T-helper 1 cell treated with Interleukin-12 subunit alpha and Interleukin-12 subunit beta and Interleukin-4 antibody, amounts not matched to agents 30 μg/mL and 1 μg/mL, for 36 hours (primary cell): ENCODE measurements around the gene PDZK1.
A peak's percentile ranks its signal among the peaks of the same experiment; 100 is the strongest.
"Not testable (repeated sequence)": the region's sequence is repeated elsewhere in the genome, so short reads cannot be mapped to it uniquely, and the experiment has no call there.

Experiments used
- H3K27ac Mint-ChIP-seq: one replicate; pipeline ENCODE4 v1.8.0; 2021; ENCODE audit warnings: mild to moderate bottlenecking, mixed read lengths
- H3K27me3 Mint-ChIP-seq: one replicate; pipeline ENCODE4 v1.8.0; 2021; ENCODE audit warnings: low read depth, mixed read lengths
- H3K36me3 Mint-ChIP-seq: one replicate; pipeline ENCODE4 v1.8.0; 2021; ENCODE audit warnings: low read depth, mixed read lengths
- H3K4me1 Mint-ChIP-seq: one replicate; pipeline ENCODE4 v1.8.0; 2021; ENCODE audit warnings: low read depth, mixed read lengths
- H3K4me3 Mint-ChIP-seq: one replicate; pipeline ENCODE4 v1.8.0; 2021; ENCODE audit warnings: mild to moderate bottlenecking, moderate library complexity, mixed read lengths
- H3K9me3 Mint-ChIP-seq: one replicate; pipeline ENCODE4 v1.8.0; 2021; ENCODE audit warnings: mixed read lengths

The PDZK1 gene

GRCh38 chr1:145695821-145696629 lies 11.1 kb downstream of the PDZK1 start:
- Mint-ChIP-seq H3K9me3 (no peaks in the 10 kb centered on the region), H3K27ac (no peak overlapping the region), H3K36me3 (no peaks in the 10 kb centered on the region)

GRCh38 chr1:145692785-145693443 lies 14.3 kb downstream of the PDZK1 start:
- no peak overlapping the region for H3K4me3 Mint-ChIP-seq
- H3K27me3 Mint-ChIP-seq, result peaks cover 6% of the 10 kb centered on the region
- peaks cover 4% of the 10 kb centered on the region for H3K36me3 Mint-ChIP-seq
- peaks cover 30% of the 10 kb centered on the region for H3K4me1 Mint-ChIP-seq
- no peaks in the 10 kb centered on the region for H3K9me3 Mint-ChIP-seq
- no peak overlapping the region for H3K27ac Mint-ChIP-seq

More at GRCh38 chr1:145695821-145696629, 11.1 kb downstream of the PDZK1 start:
- Mint-ChIP-seq H3K4me1 (peaks cover 6% of the 10 kb centered on the region), H3K27me3 (peaks cover 20% of the 10 kb centered on the region), H3K4me3 (no peak overlapping the region)

DNA sequence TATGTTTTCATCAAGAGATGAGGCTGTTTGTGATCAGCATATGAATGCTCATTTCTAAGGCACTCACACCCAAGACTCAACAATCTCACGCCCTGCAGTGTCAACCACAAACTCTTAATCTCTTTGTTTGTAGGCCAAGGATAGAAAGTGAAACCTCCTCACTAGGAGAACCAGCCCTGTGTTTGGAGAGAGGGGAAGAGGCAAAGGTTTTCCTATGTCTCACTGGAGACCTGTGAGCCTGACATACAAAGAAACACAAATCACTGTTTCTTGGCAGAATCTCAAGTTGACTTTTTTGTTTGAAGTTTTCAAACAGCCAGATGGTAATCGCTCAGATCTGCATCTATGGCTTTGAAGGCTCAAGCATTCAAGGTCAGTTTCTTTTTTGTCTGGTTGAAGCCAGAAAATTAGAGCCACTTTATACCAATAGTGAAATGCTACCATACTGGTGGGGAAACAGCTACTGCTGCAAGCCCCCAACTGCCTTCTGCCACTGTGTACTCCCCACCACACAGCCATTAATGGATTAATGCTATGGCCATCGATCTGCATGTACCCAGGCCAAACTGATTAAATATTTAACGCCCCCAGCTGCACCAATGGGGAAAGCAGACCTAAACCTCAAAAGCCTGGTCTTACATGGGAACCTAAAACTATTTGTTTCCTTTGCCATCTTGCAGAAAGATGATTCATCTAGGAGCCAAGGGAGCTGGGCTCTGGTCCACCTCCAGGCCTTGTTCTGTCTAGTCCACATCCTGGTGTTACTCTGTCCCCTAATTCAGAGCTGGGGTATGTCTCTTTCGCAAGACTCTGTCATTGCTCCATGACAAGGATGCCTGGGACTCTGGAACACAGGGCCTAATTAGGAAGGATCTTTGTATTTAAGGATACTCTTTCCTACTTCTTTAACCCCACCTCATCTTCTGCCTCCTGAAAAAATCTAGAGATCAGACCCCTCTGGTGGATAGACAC lies 16.3 kb downstream of the PDZK1 start:
- Mint-ChIP-seq H3K4me1 (peaks cover 30% of the 10 kb centered on the region), H3K27ac (peak overlapping the region; percentile 61), H3K36me3 (peaks cover 4% of the 10 kb centered on the region), H3K4me3 (peak overlapping the region; percentile 1), H3K27me3 (no peaks in the 10 kb centered on the region), H3K9me3 (no peaks in the 10 kb centered on the region)

DNA sequence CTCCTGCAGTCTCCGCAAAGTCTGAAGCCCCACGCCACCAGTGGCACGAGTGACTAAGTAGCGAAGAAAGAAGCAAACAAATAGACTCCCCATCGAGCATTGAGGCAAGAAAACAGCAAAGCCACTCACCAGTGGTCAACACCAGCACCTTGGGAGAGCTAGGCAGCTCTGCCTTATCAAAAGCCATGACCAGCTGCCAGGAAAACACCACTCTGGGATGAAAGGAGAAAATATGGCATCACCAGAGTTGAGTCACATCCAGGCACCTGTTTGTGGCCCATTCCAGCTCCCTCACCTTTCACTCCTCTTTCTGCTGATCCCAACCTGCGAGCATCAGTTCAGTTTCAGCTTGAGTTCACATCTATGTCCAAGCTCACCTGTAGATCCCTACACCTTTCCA lies 17.2 kb downstream of the PDZK1 start:
- no peaks in the 10 kb centered on the region for H3K9me3 Mint-ChIP-seq
- H3K36me3 Mint-ChIP-seq, result peaks cover 6% of the 10 kb centered on the region
- H3K27me3 Mint-ChIP-seq, result no peaks in the 10 kb centered on the region
- peaks cover 30% of the 10 kb centered on the region for H3K4me1 Mint-ChIP-seq
- H3K4me3 Mint-ChIP-seq, result peak overlapping the region; percentile 49
- H3K27ac Mint-ChIP-seq, result peak overlapping the region; percentile 61

GRCh38 chr1:145688924-145689323 lies 18.2 kb downstream of the PDZK1 start:
- Mint-ChIP-seq H3K4me3 (no peak overlapping the region), H3K36me3 (peaks cover 6% of the 10 kb centered on the region), H3K27ac (no peak overlapping the region), H3K9me3 (no peaks in the 10 kb centered on the region), H3K27me3 (no peaks in the 10 kb centered on the region), H3K4me1 (peaks cover 30% of the 10 kb centered on the region)

DNA sequence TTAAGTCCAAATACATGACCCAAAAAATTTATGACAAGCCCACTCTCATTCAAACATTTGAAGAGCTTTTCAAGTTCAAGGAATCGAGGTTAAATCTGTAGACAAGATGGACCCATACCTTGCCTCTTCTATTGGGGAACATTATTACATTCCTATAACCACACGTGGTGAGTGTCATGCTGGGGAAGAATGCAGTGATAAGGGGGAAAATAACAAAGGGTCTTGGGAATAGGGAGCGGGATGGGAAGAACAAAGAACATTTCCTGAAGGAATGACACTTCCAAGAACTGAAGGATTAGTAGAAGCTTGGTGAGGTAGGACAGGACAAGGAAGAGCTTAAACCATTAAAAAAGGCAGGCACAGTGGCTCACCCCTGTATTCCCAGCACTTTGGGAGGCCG lies 18.8 kb downstream of the PDZK1 start:
- no peak overlapping the region for H3K4me3 Mint-ChIP-seq
- H3K27ac Mint-ChIP-seq, result no peak overlapping the region
- peaks cover 6% of the 10 kb centered on the region for H3K36me3 Mint-ChIP-seq
- H3K9me3 Mint-ChIP-seq, result no peaks in the 10 kb centered on the region
- peaks cover 30% of the 10 kb centered on the region for H3K4me1 Mint-ChIP-seq
- H3K27me3 Mint-ChIP-seq, result no peaks in the 10 kb centered on the region

GRCh38 chr1:145686078-145686477 lies 21.1 kb downstream of the PDZK1 start:
- peaks cover 24% of the 10 kb centered on the region for H3K4me1 Mint-ChIP-seq
- not testable (repeated sequence) for H3K27me3 Mint-ChIP-seq, H3K27ac Mint-ChIP-seq, H3K4me3 Mint-ChIP-seq, H3K9me3 Mint-ChIP-seq, H3K36me3 Mint-ChIP-seq

DNA sequence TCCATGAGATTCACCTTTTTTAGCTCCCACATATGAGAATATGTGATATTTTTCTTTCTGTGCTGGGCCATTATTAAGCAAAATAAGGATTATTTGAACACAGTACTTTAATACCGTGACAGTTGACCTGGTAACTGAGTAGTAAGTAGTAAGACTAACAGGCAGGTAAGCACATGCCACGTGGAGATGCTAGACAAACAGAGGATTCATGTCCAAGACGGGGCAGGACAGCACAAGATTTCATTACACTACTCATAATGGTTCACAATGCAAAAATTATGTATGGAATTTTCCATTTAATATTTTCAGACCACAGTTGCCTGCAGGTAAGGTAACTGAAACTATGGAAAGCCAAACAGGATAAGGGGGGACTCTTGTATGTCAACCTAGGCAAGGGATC lies 22.3 kb downstream of the PDZK1 start:
- H3K36me3 Mint-ChIP-seq, H3K9me3 Mint-ChIP-seq: not testable (repeated sequence)

GRCh38 chr1:145673217-145673616 lies 34.0 kb downstream of the PDZK1 start:
- not testable (repeated sequence) for H3K4me1 Mint-ChIP-seq, H3K4me3 Mint-ChIP-seq, H3K27ac Mint-ChIP-seq, H3K36me3 Mint-ChIP-seq, H3K9me3 Mint-ChIP-seq, H3K27me3 Mint-ChIP-seq

More for the DNA sequence above, 22.3 kb downstream of the PDZK1 start:
- not testable (repeated sequence) for H3K4me3 Mint-ChIP-seq, H3K27ac Mint-ChIP-seq, H3K27me3 Mint-ChIP-seq
- H3K4me1 Mint-ChIP-seq, result peaks cover 12% of the 10 kb centered on the region

DNA sequence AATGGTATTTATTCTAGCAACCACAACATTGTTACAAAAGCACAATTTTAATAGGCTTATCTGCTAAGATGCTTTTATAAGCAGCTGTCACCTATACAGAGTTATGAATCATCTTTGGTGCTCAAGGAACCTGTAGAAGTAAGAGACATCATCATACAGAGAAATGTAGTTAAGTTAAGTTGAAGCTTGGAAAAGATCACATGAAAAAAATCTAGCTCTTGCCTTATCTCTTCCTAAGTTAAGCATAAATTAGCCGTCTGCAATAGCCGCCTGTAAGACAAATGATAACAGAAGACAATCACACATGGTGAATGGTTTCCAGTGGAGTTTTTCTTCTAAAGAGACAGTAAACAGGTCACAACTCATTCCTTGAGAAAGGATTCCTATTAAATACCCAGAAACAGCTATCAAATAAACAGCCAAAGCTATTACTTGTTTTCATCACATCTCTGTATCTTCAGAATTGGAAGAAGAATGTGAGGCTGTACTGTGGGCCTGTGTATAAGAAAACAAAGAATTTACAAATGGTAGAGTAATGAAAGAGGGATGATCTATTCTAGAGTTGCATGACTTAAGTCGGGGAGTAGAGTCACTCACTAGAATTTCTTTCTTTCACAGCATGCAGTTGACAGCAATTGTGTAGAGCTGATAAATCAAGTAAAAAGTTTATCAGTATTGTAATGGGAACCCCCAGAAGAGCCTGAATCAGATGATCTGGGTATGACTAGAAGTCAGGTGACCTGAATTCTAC lies 36.0 kb downstream of the PDZK1 start:
- H3K9me3 Mint-ChIP-seq, H3K4me3 Mint-ChIP-seq, H3K27ac Mint-ChIP-seq, H3K27me3 Mint-ChIP-seq, H3K4me1 Mint-ChIP-seq: not testable (repeated sequence)
- peaks cover 10% of the 10 kb centered on the region for H3K36me3 Mint-ChIP-seq

GRCh38 chr1:145665015-145665414 lies 42.2 kb downstream of the PDZK1 start:
- not testable (repeated sequence) for H3K4me1 Mint-ChIP-seq, H3K9me3 Mint-ChIP-seq, H3K27me3 Mint-ChIP-seq, H3K36me3 Mint-ChIP-seq, H3K27ac Mint-ChIP-seq, H3K4me3 Mint-ChIP-seq

DNA sequence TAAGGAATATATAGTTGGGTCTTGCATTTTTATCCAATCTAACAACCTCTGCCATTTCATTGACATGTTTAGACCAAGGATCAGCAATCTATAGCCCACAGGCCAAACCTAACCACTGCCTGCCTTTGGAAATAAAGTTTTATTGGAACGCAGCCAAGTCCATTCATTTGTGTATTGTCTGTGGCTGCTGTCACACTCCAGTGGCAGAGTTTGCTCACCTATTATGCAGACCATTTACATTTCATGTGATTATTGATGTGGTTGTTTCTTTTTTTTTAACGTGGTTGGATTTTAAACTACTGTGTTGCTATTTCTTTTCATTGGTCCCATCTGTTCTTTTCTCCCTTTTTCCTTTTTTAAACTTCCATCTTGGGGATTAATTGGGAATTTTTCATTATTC lies 44.7 kb downstream of the PDZK1 start:
- not testable (repeated sequence) for H3K9me3 Mint-ChIP-seq, H3K36me3 Mint-ChIP-seq, H3K27me3 Mint-ChIP-seq, H3K4me1 Mint-ChIP-seq, H3K27ac Mint-ChIP-seq, H3K4me3 Mint-ChIP-seq

DNA sequence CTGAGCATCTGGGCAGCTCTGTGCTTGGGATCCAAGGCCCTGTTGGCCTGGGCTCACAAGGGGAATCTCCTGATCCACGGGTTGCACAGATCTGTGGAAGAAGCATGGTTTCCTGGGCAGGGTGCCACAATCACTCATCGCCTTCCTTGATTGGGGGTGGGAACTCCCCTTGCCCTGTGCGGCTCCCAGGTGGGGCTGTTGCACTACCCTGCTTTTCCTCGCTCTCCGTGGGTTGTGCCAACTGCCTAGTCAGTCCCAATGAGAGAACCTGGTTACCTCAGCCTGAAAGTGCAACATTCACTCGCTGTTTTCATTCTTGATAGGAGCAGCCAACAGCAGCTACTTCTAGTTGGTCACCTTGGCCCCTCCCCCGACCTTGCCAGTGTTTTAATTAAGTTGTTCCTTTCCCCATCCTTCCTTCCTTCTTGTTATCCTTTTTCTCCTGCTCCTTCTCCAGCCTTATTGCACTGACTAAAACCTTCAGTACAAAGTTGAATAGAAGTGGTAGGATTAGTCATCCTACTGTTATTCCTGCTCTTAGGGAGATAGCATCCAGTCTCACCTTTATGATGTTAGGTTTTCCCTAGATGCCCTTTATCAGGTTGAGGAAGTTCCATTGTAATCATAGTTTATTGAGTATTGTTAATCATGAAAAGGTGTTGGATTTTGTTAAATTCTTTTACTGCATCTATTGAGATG lies 50.8 kb downstream of the PDZK1 start:
- not testable (repeated sequence) for H3K27ac Mint-ChIP-seq, H3K27me3 Mint-ChIP-seq, H3K4me3 Mint-ChIP-seq, H3K9me3 Mint-ChIP-seq, H3K4me1 Mint-ChIP-seq
- peaks cover 12% of the 10 kb centered on the region for H3K36me3 Mint-ChIP-seq

DNA sequence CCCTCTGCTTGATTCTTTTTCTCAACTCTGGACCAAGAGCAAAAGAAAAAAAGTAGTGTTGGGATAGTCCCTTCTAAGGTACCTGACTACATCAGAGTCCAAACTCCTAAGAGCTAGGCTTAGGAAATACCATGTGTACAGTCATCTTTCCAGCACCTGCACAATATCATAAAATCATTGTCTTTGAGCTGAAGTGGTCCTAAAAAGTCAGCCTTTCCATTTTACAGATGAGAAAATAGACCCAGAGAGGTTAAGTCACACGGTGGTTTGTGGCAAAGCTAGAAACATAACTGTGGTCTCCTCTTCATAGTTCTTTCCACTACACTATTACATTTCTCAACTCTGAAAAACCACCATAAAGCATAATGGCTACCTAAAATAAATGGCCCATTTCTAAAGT lies 63.2 kb downstream of the PDZK1 start:
- H3K36me3 Mint-ChIP-seq, H3K4me1 Mint-ChIP-seq, H3K4me3 Mint-ChIP-seq, H3K9me3 Mint-ChIP-seq, H3K27me3 Mint-ChIP-seq, H3K27ac Mint-ChIP-seq: not testable (repeated sequence)
